Fibroblast of pulmonary artery (primary cell): ENCODE results near the gene PRKACA.

Source experiments
- DNase-seq: peaks from one replicate; pipeline ENCODE4 v3.0.0-alpha.2; 2010; ENCODE audit warnings: low read depth
- H3K4me3 ChIP-seq: replicated peaks from 2 replicates; pipeline ENCODE4 v1.5.1; 2011; ENCODE audit warnings: low read depth, mild to moderate bottlenecking, control low read depth, low read length, moderate library complexity
- CTCF ChIP-seq: IDR thresholded peaks from 2 replicates; pipeline ENCODE4 v1.5.1; 2011; ENCODE audit warnings: mild to moderate bottlenecking, control low read depth, low read length, inconsistent platforms; ENCODE audit errors: missing control alignments

The PRKACA gene

GRCh38 chr19:14117668-14118164, at the start of gene PRKACA:
PRKACA (minus strand) TSS chr19:14117762; CDS start chr19:14117547, 215 bp downstream.
- peak; percentile 99 for DNase-seq
- peak within 1 kb of the TSS; percentile 81 for H3K4me3 ChIP-seq
- no peak for TF ChIP-seq CTCF

- H3K4me3 ChIP-seq: no peak overlapping the region
- TF ChIP-seq CTCF: no peak
- no peak for DNase-seq
These were observed 49.5 kb upstream of the PRKACA start for GRCh38 chr19:14166999-14167575.

GRCh38 chr19:14165990-14166830, 48.6 kb upstream of the PRKACA start:
- DNase-seq: no peak
- no peak for TF ChIP-seq CTCF
- no peak overlapping the region for H3K4me3 ChIP-seq

- TF ChIP-seq CTCF: no peak
These were observed 47.3 kb upstream of the PRKACA start for GRCh38 chr19:14164724-14165493.

GRCh38 chr19:14164082-14164481, 46.5 kb upstream of the PRKACA start:
- no peak for TF ChIP-seq CTCF
- no peak for DNase-seq
- H3K4me3 ChIP-seq: no peak overlapping the region

More at GRCh38 chr19:14164724-14165493, 47.3 kb upstream of the PRKACA start:
- no peak overlapping the region for H3K4me3 ChIP-seq
- no peak for DNase-seq

- TF ChIP-seq CTCF: no peak
- DNase-seq: no peak
- no peak overlapping the region for H3K4me3 ChIP-seq
These were observed 45.3 kb upstream of the PRKACA start for GRCh38 chr19:14162871-14163297.
